Fibroblast of gingiva (primary cell): Measurements from ENCODE around the gene EFNA1.
"Not testable (repeated sequence)": the region's sequence is repeated elsewhere in the genome, so short reads cannot be mapped to it uniquely, and the experiment has no call there.

ENCODE experiments used
- DNase-seq: peaks from one replicate; pipeline ENCODE4 v3.0.0-alpha.2; 2011; ENCODE audit warnings: low read depth

Gene EFNA1

GRCh38 chr1:155125511-155125945 is 2.1 kb upstream of the EFNA1 start:
- DNase-seq = no peak

GRCh38 chr1:155125946-155126555 is 1.6 kb upstream of the EFNA1 start:
- DNase-seq = peak; percentile 30

- DNase-seq = no peak
Measured at GRCh38 chr1:155126556-155127104, 1.0 kb upstream of the EFNA1 start.

- no peak for DNase-seq
Measured at GRCh38 chr1:155127967-155128754, 485 bp downstream of the EFNA1 start.

GRCh38 chr1:155128755-155129473 is 1.2 kb downstream of the EFNA1 start:
- no peak for DNase-seq

GRCh38 chr1:155130272-155131006 is 2.8 kb downstream of the EFNA1 start:
- DNase-seq = no peak

GRCh38 chr1:155131285-155131684 is 3.6 kb downstream of the EFNA1 start:
- no peak for DNase-seq

GRCh38 chr1:155131856-155132255 is 4.2 kb downstream of the EFNA1 start:
- no peak for DNase-seq

- no peak for DNase-seq
Measured at GRCh38 chr1:155133799-155134281, 6.2 kb downstream of the EFNA1 start.

GRCh38 chr1:155134322-155134721 is 6.6 kb downstream of the EFNA1 start:
- no peak for DNase-seq

- peak; percentile 84 for DNase-seq
Measured at GRCh38 chr1:155134880-155135414, 7.3 kb downstream of the EFNA1 start.

- DNase-seq = peak; percentile 90
Measured at GRCh38 chr1:155135415-155136028, 7.8 kb downstream of the EFNA1 start, which contains the start of gene SLC50A1. TSS of gene SLC50A1 (plus strand) at chr1:155135852. CDS start at chr1:155135912, 60 bp downstream.

- DNase-seq = no peak
Measured at GRCh38 chr1:155136748-155137147, 9.1 kb downstream of the EFNA1 start.

- DNase-seq = no peak
Measured at GRCh38 chr1:155137154-155137949, 9.7 kb downstream of the EFNA1 start.

- peak; percentile 74 for DNase-seq
Measured at GRCh38 chr1:155139895-155140629, 12.4 kb downstream of the EFNA1 start, which contains the start of gene DPM3. TSS of gene DPM3 (minus strand) at chr1:155140531. CDS start at chr1:155140240, 291 bp downstream.

- no peak for DNase-seq
Measured at GRCh38 chr1:155140630-155140953, 12.9 kb downstream of the EFNA1 start.

GRCh38 chr1:155141749-155142148 is 14.1 kb downstream of the EFNA1 start:
- DNase-seq = no peak

- DNase-seq = no peak
Measured at GRCh38 chr1:155145491-155145890, 17.8 kb downstream of the EFNA1 start.

- not testable (repeated sequence) for DNase-seq
Measured at GRCh38 chr1:155155996-155156643, 28.4 kb downstream of the EFNA1 start.
